Measurements from ENCODE around the gene NAPEPLD.
"Not testable (repeated sequence)": the region's sequence is repeated elsewhere in the genome, so short reads cannot be mapped to it uniquely, and the experiment has no call there.

The NAPEPLD gene

DNA sequence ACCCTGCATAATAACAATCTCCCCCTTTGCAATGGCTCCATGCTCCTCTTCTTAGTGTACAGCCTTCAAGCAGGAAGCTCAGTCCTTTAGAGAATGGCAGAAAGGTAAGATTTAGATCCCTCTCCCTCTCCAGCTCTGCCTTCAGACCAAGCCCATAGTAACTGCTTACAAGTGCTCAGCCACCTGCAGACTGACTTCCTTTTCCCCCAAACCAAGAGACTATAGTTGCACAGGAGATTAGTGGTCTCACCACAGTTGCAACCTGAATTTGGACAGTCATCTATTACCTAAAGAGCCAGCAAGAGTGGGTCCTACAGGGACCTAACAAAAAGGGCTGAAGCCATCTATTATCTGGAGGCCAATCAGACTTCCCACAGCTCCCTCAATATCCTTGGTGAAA is 90.8 kb downstream of the NAPEPLD start (continued):
- TF ChIP-seq, protein P1, sequence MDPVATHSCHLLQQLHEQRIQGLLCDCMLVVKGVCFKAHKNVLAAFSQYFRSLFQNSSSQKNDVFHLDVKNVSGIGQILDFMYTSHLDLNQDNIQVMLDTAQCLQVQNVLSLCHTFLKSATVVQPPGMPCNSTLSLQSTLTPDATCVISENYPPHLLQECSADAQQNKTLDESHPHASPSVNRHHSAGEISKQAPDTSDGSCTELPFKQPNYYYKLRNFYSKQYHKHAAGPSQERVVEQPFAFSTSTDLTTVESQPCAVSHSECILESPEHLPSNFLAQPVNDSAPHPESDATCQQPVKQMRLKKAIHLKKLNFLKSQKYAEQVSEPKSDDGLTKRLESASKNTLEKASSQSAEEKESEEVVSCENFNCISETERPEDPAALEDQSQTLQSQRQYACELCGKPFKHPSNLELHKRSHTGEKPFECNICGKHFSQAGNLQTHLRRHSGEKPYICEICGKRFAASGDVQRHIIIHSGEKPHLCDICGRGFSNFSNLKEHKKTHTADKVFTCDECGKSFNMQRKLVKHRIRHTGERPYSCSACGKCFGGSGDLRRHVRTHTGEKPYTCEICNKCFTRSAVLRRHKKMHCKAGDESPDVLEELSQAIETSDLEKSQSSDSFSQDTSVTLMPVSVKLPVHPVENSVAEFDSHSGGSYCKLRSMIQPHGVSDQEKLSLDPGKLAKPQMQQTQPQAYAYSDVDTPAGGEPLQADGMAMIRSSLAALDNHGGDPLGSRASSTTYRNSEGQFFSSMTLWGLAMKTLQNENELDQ (tag by site-specific recombination; IDR thresholded peaks at IDR 0.05; ENCODE audit: low read depth): no peak
- TF ChIP-seq ZNF341 (tag by site-specific recombination; IDR thresholded peaks at IDR 0.05; ENCODE audit: low read depth) (no peak), ZBTB8A (tag by site-specific recombination; IDR thresholded peaks at IDR 0.05) (no peak), SCRT1 (tag by site-specific recombination; IDR thresholded peaks at IDR 0.05; ENCODE audit: borderline replicate concordance) (no peak)
- TF ChIP-seq, protein P2, sequence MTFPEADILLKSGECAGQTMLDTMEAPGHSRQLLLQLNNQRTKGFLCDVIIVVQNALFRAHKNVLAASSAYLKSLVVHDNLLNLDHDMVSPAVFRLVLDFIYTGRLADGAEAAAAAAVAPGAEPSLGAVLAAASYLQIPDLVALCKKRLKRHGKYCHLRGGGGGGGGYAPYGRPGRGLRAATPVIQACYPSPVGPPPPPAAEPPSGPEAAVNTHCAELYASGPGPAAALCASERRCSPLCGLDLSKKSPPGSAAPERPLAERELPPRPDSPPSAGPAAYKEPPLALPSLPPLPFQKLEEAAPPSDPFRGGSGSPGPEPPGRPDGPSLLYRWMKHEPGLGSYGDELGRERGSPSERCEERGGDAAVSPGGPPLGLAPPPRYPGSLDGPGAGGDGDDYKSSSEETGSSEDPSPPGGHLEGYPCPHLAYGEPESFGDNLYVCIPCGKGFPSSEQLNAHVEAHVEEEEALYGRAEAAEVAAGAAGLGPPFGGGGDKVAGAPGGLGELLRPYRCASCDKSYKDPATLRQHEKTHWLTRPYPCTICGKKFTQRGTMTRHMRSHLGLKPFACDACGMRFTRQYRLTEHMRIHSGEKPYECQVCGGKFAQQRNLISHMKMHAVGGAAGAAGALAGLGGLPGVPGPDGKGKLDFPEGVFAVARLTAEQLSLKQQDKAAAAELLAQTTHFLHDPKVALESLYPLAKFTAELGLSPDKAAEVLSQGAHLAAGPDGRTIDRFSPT (tag by site-specific recombination; IDR thresholded peaks at IDR 0.05): no peak
- TF ChIP-seq, protein P3, sequence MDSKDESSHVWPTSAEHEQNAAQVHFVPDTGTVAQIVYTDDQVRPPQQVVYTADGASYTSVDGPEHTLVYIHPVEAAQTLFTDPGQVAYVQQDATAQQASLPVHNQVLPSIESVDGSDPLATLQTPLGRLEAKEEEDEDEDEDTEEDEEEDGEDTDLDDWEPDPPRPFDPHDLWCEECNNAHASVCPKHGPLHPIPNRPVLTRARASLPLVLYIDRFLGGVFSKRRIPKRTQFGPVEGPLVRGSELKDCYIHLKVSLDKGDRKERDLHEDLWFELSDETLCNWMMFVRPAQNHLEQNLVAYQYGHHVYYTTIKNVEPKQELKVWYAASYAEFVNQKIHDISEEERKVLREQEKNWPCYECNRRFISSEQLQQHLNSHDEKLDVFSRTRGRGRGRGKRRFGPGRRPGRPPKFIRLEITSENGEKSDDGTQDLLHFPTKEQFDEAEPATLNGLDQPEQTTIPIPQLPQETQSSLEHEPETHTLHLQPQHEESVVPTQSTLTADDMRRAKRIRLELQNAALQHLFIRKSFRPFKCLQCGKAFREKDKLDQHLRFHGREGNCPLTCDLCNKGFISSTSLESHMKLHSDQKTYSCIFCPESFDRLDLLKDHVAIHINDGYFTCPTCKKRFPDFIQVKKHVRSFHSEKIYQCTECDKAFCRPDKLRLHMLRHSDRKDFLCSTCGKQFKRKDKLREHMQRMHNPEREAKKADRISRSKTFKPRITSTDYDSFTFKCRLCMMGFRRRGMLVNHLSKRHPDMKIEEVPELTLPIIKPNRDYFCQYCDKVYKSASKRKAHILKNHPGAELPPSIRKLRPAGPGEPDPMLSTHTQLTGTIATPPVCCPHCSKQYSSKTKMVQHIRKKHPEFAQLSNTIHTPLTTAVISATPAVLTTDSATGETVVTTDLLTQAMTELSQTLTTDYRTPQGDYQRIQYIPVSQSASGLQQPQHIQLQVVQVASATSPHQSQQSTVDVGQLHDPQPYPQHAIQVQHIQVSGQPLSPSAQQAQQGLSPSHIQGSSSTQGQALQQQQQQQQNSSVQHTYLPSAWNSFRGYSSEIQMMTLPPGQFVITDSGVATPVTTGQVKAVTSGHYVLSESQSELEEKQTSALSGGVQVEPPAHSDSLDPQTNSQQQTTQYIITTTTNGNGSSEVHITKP (tag by site-specific recombination; IDR thresholded peaks at IDR 0.05): no peak

DNA sequence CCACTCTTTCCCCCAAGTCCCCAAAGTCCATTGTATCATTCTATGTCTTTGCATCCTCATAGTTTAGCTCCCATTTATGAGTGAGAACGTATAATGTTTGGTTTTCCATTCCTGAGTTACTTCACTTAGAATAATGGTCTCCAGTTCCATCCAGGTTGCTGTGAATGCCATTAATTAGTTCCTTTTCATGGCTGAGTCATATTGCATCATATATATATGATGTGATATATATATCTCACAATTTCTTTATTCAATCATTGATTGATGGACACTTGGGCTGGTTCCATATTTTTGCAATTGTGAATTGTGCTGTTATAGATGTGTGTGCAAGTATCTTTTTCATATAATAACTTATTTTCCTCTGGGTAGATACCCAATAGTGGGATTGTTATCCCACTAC is 92.9 kb downstream of the NAPEPLD start:
- POLR2A ChIA-PET; H3K4me1 ChIP-seq (ENCODE audit: control insufficient read depth, insufficient read depth, low read length); H3K27ac ChIP-seq (ENCODE audit: extremely low read depth, low read depth, low read length); CTCF ChIA-PET; H3K9me3 ChIP-seq (ENCODE audit: control insufficient read depth, insufficient read depth, low read depth, low read length); H3K4me3 ChIP-seq (ENCODE audit: low read depth, low read length); H3K36me3 ChIP-seq (ENCODE audit: control insufficient read depth in 2 of 2, insufficient read depth in 1 of 2, low read length in 2 of 2): not testable (repeated sequence)

DNA sequence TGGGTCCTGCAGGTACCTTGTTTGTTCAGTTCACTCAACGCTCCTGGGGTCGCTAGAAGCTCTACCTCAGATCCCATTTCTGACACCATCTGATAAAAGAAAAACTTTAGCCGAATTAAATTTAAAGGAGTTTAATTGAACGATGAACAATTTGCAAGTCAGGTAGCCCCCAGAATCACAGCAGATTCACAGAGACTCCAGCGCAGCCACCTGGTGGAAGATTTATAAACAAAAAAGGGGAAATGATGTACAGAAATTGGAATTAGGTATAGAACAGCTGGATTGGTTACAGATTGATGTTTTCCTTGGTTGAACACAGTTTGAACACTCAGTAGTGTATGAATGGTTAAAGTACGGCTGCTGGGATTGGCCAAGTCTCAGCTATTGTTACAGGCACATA is 97.4 kb downstream of the NAPEPLD start:
- CTCF ChIA-PET: interaction anchor here (0.6 to 1.9 kb wide), 3 partner anchors 10 to 185 kb away, joined by 3 to 9 read pairs (median 3); no protein-coding TSS in a partner anchor
- Histone ChIP-seq H3K27ac (ENCODE audit: extremely low read depth, low read depth, low read length) (no peak overlapping the region), H3K9me3 (ENCODE audit: control insufficient read depth, insufficient read depth, low read depth, low read length) (no peaks in the 10 kb centered on the region), H3K36me3 (ENCODE audit: control insufficient read depth in 2 of 2, insufficient read depth in 1 of 2, low read length in 2 of 2) (no peaks in the 10 kb centered on the region), H3K4me1 (ENCODE audit: control insufficient read depth, insufficient read depth, low read length) (no peaks in the 10 kb centered on the region), H3K4me3 (ENCODE audit: low read depth, low read length) (no peak overlapping the region)
- POLR2A ChIA-PET: no interaction called here
- TF ChIP-seq EGR2 (tag by site-specific recombination; IDR thresholded peaks at IDR 0.05; ENCODE audit: low read depth): no peak
- no peak for TF ChIP-seq ZNF610 (tag by site-specific recombination; IDR thresholded peaks at IDR 0.05; ENCODE audit: borderline replicate concordance)
- TF ChIP-seq, protein P4, sequence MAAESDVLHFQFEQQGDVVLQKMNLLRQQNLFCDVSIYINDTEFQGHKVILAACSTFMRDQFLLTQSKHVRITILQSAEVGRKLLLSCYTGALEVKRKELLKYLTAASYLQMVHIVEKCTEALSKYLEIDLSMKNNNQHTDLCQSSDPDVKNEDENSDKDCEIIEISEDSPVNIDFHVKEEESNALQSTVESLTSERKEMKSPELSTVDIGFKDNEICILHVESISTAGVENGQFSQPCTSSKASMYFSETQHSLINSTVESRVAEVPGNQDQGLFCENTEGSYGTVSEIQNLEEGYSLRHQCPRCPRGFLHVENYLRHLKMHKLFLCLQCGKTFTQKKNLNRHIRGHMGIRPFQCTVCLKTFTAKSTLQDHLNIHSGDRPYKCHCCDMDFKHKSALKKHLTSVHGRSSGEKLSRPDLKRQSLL (tag by site-specific recombination; IDR thresholded peaks at IDR 0.05): no peak
- no peak for TF ChIP-seq ZNF707 (tag by site-specific recombination; IDR thresholded peaks at IDR 0.05)
- no peak for TF ChIP-seq REPIN1 (tag by site-specific recombination; IDR thresholded peaks at IDR 0.05; ENCODE audit: low read depth)

Data from HEK293 (cell line).